ENCODE results near the gene RERE. TPM values are rescaled to one million over a fixed set of nuclear protein-coding genes. Genes with fewer than 3 reads are reported as not detected.

The RERE gene
- total RNA-seq, 1 experiment from 2014 or later, result 40.6 TPM

- ChIA-PET POLR2A (no interaction called here), RAD21 (ENCODE audit: low non-redundant PET in 1 of 2, low total read pairs in 2 of 2, uncharacterized antibody in 2 of 2, unreplicated experiment in 2 of 2) (no interaction called here)
Observed at GRCh38 chr1:8373125-8373524, 444.3 kb downstream of the RERE start.

More at GRCh38 chr1:8373125-8373524, 444.3 kb downstream of the RERE start:
- no TSS peak for BruUV-seq (replicated peaks)
- Histone ChIP-seq H3K79me2 (ENCODE audit: insufficient read depth, low read length) (no peaks in the 10 kb centered on the region; the same call in 1 of the 2 replicates), H3K9me3 (ENCODE audit: control insufficient read depth in 1 of 2, insufficient read depth in 1 of 2, low read depth in 1 of 2, low read length in 2 of 2) (no peaks in the 10 kb centered on the region), H3K4me3 (replicated peaks in 1 of 2; ENCODE audit: low read depth in 1 of 2, low read length in 2 of 2) (no peak overlapping the region), H3K4me1 (ENCODE audit: control insufficient read depth in 1 of 2, insufficient read depth in 2 of 2, low read length in 2 of 2) (peaks cover 2 to 12% of the 10 kb centered on the region in 2 experiments; a peak in 2 of 4 replicates), H3K36me3 (ENCODE audit: control insufficient read depth in 1 of 2, insufficient read depth in 2 of 2, low read length in 2 of 2) (0 out of 4 replicates have a peak, but pooled peaks cover 0 to 2% of the 10 kb centered on the region in 2 experiments), H3K27me3 (ENCODE audit: insufficient read depth, low read length) (no peaks in the 10 kb centered on the region), H4K20me1 (ENCODE audit: insufficient read depth) (no peaks in the 10 kb centered on the region), H3K9me2 (ENCODE audit: insufficient read depth) (no peaks in the 10 kb centered on the region), H3K4me2 (ENCODE audit: low read length) (0 out of 2 replicates have a peak overlapping the region, but pooled peaks have one; percentile 19), H2AFZ (ENCODE audit: low read depth, low read length, poor library complexity, severe bottlenecking) (no peak overlapping the region), H3K27ac (ENCODE audit: low read depth, low read length) (0 out of 2 replicates have a peak overlapping the region, but pooled peaks have one; percentile 24), H3K9ac (ENCODE audit: low read length) (no peak overlapping the region; the same call in 1 of the 2 replicates)
- intact Hi-C loops (cut with micrococcal nuclease), result loop anchor here (10.0 kb wide), 1 partner anchor 202 kb away; no protein-coding TSS in a partner anchor
- ATAC-seq, result no peak
- TF ChIP-seq POLR2AphosphoS5 (IDR thresholded peaks at IDR 0.05; ENCODE audit: low read depth, low read length) (no peak), TCF7L2 (IDR thresholded peaks at IDR 0.05; ENCODE audit: borderline replicate concordance, extremely low read depth, insufficient read depth, insufficient read length) (no peak), CBX3 (IDR thresholded peaks at IDR 0.05; ENCODE audit: low read depth) (no peak), CEBPB (IDR thresholded peaks at IDR 0.05; ENCODE audit: low read depth) (no peak), ZFX (IDR thresholded peaks at IDR 0.05) (no peak), SIN3A (IDR thresholded peaks at IDR 0.05; ENCODE audit: low read depth) (no peak), ATF3 (IDR thresholded peaks at IDR 0.05) (no peak), RAD21 (IDR thresholded peaks at IDR 0.05; ENCODE audit: low read depth) (no peak), YY1 (IDR thresholded peaks at IDR 0.05; ENCODE audit: extremely low read depth, insufficient replicate concordance, low read depth, low read length) (no peak), ZBTB33 (IDR thresholded peaks at IDR 0.05; ENCODE audit: extremely low read depth, insufficient replicate concordance, low read length) (no peak), ELF1 (IDR thresholded peaks at IDR 0.05; ENCODE audit: borderline replicate concordance, low read depth) (no peak), SRF (IDR thresholded peaks at IDR 0.05; ENCODE audit: low read depth) (no peak), CTCF (IDR thresholded peaks at IDR 0.05 in 2 of 3, conservative IDR thresholded peaks at IDR 0.05 in 1 of 3; ENCODE audit: borderline replicate concordance in 1 of 3, insufficient read depth in 1 of 3, low read depth in 2 of 3, low read length in 2 of 3) (no peak), POLR2A (IDR thresholded peaks at IDR 0.05; ENCODE audit: borderline replicate concordance, extremely low read depth, insufficient read depth, insufficient read length) (no peak), EZH2 (IDR thresholded peaks at IDR 0.05) (no peak), SP1 (IDR thresholded peaks at IDR 0.05; ENCODE audit: low read depth) (no peak), REST (IDR thresholded peaks at IDR 0.05; ENCODE audit: low read depth) (no peak), EZH2phosphoT487 (IDR thresholded peaks at IDR 0.05; ENCODE audit: borderline replicate concordance) (no peak)
- CTCF ChIA-PET, result no interaction called here
- no peak for DNase-seq (ENCODE audit: low read depth, low spot score)
